ACHN (cell line): ENCODE results near the gene NF2.
"Not testable (repeated sequence)": the region's sequence is repeated elsewhere in the genome, so short reads cannot be mapped to it uniquely, and the experiment has no call there.

Source experiments
- DNase-seq: peaks from one replicate; pipeline ENCODE4 v3.0.0-alpha.2; 2015
- in situ Hi-C: cut with HindIII; loops from 2 replicates; pipeline ENCODE4 v1.10.0; 2017; ENCODE audit warnings: low sequenced_read_pairs, low pct_ligation_motif_present, low pct_unique_long_range_greater_than_20kb

The NF2 gene

DNA sequence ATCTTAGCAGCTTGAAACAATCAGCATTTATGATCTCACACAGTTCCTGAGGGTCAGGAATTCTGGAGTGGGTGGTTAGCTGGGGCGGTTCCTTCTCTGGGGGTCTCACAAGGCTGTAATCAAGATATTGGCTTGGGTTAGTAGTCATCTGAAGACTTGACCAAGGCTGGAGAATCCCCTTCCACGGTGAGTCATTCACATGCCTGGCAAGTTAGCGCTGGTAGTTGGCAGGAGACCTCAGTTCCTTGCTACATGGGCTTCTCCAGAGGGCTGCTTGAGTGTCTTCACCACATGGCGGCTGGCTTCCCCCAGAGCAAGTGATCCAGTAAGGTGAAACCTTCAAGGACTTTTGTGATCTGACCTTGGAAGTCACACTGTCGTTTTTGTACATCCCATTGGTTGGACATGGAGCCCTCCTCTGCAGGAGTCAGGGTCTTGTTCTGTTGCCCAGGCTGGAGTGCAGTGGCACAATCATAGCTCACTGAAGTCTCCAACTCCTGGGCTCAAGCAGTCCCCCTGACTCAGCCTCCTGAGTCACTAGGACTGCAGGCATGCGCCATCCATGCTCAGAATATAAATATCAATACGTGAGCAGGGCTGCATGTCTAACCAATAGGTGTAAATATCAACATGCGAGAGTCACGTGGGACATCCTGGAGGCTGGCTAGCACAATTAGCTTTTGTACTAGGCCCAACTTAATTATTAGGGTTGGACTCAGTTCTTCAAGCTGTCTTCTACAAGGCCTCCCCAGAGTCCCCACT, 15.3 kb upstream of the NF2 start:
- in situ Hi-C loops: no loop called here
- DNase-seq: peak; percentile 48

DNA sequence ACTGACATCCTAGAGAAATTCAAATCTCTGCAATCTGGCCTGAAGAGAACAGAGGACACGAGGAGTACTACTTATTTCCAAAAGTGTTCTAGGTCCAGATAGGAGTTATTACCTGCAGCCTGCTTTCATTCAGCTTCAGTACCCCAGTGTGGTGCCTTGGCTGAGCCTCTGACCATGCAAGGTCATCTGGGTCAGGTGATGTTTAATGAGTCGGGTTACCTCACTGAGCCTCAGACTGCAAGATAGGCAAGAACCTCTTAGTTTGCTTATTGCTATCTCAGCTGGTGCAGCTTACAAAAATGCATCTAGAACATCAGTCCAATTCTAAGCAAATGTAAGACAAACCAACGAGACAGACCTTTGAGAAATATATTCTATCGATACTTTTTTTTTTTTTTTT, 9.5 kb upstream of the NF2 start:
- in situ Hi-C loops: no loop called here
- DNase-seq: no peak

DNA sequence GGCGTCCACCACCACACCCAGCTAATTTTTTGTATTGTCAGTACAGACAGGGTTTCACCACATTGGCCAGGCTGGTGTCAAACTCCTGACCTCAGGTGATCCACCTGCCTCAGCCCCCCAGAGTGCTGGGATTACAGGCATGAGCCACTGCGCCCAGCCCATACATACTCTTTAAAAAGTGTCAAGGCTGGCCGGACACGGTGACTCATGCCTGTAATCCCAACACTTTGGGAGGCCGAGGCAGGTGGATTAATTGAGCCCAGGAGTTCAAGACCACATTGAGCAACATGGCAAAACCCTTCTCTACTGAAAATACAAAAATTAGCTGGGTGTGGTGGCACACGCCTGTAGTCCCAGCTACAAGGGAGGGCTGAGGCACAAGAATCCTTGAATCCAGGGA, 9.0 kb upstream of the NF2 start:
- DNase-seq, in situ Hi-C loops: not testable (repeated sequence)

DNA sequence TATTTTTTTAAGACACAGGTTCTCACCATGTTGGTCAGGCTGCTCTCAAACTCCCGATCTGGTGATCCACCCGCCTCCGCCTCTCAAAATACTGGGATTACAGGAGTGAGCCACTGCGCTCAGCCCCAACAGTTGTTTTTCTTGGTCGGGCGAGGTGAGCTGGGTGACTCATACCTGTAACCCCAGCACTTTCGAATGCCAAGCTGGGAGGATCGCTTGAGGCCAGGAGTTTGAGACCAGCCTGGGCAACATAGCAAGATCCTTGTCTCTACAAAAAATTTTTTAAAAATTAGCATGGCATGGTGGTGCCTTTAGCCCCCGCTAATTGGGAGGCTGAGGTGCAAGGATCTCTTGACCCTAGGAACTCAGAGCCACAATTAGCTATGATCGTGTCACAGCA, 7.0 kb upstream of the NF2 start:
- in situ Hi-C loops: no loop called here
- DNase-seq: no peak

DNA sequence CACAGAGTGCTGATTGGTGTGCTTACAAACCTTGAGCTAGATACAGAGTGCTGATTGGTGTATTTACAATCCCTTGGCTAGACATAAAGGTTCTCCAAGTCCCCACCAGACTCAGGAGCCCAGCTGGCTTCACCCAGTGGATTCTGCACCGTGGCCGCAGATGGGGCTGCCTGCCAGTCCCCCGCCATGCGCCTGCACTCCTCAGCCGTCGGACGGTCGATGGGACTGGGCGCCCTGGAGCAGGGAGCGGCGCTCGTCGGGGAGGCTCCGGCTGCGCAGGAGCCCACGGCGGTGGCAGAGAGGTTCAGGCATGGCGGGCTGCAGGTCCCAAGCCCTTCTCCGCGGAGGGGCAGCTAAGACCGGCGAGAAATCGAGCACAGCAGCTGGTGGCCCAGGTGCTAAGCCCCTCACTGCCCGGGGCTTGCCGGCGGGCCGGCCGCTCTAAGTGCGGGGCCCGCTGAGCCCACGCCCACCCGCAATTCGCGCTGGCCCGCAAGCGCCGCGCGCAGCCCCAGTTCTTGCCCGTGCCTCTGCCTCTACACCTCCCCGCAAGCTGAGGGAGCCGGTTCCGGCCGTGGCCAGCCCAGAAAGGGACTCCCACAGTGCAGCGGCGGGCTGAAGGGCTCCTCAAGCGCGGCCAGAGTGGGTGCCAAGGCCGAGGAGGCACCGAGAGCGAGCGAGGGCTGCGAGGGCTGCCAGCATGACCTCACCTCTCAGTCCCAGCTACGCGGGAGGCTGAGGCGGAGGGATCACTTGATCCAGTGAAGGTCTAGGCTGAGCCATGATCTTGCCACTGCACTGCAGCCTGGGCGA, 5.4 kb upstream of the NF2 start:
- in situ Hi-C loops, DNase-seq: not testable (repeated sequence)

DNA sequence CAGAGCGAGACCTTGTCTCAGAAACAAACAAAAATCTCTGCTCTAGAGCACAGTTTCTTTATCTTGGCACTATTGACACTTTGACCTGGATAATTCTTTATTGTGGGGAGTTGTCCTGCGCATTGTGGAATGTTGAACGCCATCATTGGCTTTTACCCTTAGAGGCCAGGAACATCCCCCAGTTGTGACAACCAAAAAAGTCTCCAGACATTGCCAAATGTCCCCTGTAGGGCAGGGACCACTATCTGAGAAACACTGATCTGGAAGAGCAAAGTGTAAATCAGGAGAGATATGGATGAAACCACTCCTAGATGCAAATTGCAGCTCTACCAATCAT, 4.8 kb upstream of the NF2 start:
- DNase-seq: no peak
- in situ Hi-C loops: no loop called here

DNA sequence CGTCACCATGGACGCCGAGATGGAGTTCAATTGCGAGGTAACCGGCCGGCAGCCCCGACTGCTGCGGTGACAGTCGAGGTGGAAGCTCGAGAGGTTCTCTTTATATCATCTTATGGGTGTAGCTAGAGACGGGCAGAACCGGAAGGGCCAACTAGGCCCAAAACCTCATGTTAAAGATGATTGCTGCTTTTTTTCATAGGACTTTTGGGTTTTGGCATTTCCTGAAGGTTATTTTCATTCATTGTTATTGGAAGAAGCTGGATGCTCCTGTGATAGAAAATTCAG, 585 bp downstream of the NF2 start:
- in situ Hi-C loops: no loop called here
- DNase-seq: peak; percentile 36

DNA sequence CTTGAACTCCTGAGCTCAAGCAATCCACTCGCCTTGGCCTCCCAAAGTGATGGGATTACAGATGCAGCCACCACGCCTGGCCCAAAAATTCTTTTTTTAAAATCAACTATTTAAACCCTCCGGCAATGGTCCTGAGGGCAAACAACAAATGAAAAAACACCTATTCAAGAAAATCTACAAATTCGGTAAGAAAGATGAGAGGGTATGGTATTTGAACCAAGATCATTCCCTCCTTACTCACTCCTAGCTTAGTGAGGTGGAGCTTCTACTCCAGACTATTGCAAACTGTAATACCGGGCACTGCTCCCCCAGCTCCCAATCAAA, 2.1 kb downstream of the NF2 start:
- DNase-seq: no peak
- in situ Hi-C loops: no loop called here

DNA sequence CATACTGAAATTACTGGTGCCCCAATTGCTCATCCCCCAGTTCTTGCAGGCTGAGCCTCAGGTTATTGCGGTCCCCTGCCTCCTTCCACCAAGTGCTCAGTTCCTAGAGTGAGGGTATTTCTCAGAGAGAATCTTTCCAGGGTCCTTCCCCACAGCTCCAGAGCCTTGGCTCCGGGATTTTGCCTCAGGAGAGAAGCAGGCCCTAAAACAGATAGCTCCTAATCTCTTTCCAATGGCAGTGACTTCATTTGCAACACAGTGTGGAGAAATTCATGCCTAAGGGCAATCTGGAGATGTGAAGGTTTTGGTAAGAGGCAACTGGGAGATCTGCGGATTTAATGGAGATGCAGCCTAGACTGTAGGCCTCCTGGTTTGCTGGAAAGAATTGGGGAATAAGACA, 2.9 kb downstream of the NF2 start:
- in situ Hi-C loops: no loop called here
- DNase-seq: no peak

DNA sequence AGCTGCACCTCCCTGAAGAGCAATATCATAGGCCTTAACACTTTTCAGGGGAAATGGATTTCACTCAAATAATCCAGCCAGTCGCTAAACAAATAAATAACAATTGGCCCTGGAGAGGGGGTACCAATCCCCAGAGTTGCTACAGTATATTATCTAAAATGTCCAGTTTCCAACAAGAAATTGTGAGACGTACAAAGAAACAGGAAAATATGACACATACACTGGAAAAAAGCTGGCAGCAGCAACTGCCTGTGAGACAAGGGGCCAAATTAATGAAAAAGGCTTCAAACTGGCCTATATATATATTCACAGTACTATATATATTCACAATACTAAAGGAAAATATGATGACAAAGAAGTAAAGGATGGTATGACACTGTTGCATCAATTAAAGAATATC, 4.0 kb downstream of the NF2 start:
- in situ Hi-C loops: no loop called here

DNA sequence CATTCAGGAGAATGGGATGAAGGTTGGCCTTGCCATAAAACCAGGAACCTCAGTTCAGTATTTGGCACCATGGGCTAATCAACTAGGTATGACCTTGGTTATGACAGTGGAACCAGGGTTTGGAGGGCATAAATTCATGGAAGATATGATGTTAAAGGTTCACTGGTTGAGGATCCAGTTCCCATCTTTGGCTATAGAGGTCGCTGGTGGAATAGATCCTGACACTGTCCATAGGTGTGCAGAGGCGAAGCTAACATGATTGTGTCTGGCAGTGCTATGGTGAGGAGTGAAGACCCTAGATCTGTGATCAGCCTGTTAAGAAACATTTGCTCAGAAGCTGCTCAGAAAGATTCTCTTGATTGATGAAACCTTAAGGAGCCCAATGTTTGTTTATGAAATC, 5.7 kb downstream of the NF2 start:
- peak; percentile 22 for DNase-seq
- in situ Hi-C loops: no loop called here

More for the DNA sequence above, 4.0 kb downstream of the NF2 start:
- no peak for DNase-seq

DNA sequence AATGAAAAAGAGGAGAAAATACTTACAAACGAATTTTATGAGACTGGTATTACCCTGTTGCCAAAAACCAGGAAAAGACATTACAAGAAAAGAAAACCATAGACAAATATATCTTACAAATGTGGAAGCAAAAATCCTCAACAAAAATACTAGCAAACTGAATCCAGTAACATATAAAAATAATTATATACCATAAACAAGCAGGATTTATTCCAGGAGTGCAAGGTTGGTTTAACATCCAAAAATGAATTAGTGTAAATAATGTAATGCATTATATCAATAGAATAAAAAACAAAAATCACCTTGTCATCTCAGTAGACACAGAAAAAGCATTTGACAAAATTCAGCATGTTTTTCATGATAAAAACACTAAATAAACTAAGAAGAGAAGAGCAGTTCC, 7.3 kb downstream of the NF2 start:
- in situ Hi-C loops: no loop called here

DNA sequence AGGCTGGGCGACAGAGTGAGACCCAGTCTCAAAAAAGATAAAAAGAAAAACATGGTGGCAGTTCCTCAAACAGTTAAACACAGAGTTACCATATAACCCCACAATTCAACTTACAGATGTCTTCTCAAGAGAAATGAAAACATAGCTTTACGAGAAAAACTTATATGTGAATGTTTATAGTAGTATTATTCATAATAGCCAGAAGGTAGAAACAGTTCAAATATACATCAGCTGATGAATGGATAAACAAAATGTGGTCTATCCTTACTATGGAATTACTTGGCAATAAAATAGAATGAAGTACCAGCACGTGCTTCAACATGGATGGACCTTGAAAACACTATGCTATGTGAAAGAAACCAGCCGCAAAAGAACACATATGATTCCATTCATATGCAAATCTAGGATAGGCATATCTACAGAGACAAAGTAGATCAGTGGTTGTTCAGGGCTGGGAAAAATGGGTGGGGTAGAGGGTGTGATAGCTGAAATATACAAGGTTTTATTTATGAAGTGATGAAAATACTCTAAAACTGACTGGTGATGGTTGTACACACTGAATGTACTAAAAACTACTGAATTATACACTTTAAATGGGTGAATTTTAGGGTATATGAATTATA, 12.4 kb downstream of the NF2 start:
- in situ Hi-C loops: no loop called here

More for the DNA sequence above, 7.3 kb downstream of the NF2 start:
- DNase-seq: no peak

DNA sequence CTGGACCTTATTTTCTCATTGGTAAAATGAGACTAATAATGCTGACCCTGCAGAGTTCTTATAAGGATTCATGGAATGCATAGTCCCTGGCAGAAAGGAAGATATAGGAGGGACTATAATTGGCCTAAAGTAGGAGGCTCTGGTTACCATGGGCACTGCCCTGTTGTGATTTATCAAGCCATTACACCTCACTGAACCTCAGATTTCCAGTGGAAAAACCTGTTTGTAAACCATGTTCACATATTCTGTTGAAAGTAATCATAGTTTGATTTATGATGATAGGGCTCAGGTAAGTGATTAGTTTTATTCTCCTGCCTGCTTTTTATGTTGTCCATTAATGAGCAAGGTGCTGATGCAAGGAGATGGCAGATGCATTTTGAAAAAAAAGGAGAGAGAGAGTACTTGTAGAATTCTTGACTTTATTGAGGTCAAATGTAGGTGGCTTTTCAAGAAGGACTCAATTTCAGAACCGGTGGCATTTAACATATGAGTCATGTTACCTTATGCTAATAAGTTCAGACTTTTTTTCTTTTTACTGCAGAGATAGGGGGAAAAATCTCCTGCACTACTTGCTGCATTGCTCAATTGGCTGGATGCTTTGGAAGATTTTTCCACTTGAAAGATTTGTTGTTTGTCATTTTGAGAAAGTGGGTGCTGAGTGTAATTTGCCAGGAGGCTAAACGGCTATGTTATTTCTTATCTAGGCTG, 14.6 kb downstream of the NF2 start:
- peak; percentile 71 for DNase-seq
- in situ Hi-C loops: no loop called here

More for the DNA sequence above, 12.4 kb downstream of the NF2 start:
- DNase-seq: no peak

DNA sequence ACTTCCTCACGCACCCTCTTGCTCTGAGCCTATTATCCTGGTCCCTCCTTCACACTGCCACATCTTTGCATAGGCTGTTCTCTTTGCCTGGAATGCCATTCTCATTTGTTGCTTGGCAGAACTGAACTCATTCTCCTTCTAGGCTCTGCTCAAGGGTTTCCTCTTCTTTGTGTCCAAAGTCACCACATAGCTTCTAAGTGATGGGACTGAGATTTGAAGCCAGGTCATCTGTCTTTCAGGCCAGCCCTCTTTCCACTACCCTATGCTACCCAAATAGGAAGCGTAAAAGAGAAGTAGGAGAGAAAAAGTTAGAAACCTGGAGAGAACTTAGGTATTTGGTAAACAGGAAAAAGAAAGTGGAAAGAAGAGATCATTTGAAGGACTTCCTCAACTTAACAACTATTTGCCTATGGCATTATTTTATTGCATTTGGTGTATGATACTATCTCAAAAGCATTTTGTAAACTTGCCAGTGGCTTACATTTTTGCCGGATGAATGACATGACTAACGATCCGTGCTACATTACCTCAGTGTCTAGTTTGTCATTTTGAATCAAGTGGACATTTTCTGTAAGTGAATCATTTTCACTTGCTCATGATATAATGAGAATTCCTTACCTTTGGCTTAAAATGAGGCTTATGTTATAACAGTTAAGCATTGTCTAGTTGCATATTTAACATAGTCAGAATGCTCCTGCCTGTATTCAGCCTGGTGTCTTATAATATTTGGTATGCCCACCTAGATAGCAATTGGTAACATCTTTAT, 18.5 kb downstream of the NF2 start:
- in situ Hi-C loops: no loop called here
- peak; percentile 98 for DNase-seq

DNA sequence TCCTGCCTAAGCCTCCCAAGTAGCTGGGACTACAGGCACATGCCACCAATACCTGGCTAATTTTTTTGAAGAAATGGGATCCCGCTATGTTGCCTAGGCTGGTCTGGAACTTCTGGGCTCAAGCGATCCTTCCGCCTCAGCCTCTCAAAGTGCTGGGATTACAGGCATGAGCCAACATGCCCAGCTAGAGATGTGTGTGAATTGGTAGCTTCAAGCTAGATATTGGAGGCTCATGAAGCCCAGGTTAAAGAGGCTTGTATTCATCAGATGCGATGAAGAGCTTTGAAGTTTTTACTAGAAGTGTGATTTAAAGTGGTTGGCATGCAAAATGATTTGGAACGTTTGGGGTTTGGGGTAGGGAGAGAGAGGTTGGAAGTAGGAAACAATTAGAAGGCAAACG, 19.6 kb downstream of the NF2 start:
- in situ Hi-C loops: no loop called here

DNA sequence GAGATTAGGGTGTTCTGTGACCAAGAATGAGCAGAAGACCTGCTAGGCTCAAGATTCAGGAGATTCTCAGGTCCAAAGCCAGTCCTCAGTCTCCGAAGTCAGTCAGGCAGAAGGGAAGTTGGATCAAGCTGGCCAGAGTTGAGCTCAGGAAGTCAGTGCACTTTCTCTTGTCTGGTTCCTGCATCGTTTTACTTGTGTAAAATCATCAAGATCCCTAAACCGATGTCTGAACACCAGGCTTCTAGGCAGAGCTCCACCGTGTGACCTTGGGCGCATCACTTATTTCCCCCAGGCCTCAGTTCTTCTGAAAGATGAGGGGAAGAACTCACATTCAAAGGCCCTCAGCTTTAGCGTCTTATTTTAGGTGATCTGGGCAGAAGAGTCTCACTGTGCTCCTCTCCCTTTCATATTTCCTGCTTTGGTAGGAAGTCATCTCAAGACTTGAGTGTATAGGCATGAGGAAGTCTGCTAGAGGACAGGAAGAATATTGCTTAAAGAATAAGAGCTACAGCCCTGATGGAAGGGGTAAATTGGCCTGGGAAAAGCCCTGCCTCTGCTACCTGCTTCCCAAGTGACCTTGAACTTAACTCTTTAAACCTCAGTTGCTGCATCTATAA, 20.2 kb downstream of the NF2 start:
- in situ Hi-C loops: no loop called here
- peak; percentile 15 for DNase-seq

More for the DNA sequence above, 19.6 kb downstream of the NF2 start:
- no peak for DNase-seq

DNA sequence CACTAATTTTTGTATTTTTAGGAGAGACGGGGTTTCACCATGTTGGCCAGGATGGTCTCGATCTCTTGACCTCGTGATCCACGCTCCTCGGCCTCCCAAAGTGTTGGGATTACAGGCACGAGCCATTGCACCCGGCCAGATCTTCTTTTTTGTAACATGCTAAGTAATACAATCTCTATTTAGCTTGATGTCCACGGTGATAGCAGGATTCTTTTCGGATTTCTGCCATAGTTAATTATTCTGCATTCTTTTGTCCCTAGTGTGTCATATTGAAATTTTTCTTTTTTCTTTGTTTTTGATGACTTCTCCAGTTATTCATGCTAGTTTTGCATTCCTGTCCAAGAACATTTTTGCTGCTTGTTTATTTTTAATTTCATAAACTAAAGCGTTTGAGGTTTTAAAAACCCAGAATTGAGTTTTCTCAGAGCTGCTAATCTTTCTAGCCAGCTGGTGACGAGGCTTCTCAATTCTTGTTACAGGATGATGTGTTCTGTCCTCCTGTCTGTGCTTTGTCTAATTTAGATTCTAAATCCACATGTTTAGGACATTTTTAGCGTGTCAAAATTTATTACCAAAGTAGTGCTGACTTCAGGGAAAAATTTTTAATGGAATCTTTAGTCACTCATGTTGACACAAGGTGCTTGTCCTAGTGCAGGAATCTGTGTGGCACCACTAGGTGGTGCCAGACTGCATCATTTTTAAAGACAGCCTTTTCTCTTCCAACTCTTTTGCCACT, 21.8 kb downstream of the NF2 start:
- DNase-seq: peak; percentile 71
- in situ Hi-C loops: no loop called here
